RPMI8226 (cell line): ENCODE data around the gene TRERF1.

Experiments used
- DNase-seq: peaks from one replicate; pipeline ENCODE4 v3.0.0-alpha.2; 2015

TRERF1 gene

GRCh38 chr6:42268016-42268834 lies 183.5 kb downstream of the TRERF1 start:
- no peak for DNase-seq

- DNase-seq: no peak
These were observed 185.2 kb downstream of the TRERF1 start for GRCh38 chr6:42266538-42266937.

GRCh38 chr6:42264852-42265390 lies 186.8 kb downstream of the TRERF1 start:
- DNase-seq: no peak

GRCh38 chr6:42264162-42264851 lies 187.4 kb downstream of the TRERF1 start:
- no peak for DNase-seq

GRCh38 chr6:42263165-42263728 lies 188.5 kb downstream of the TRERF1 start:
- DNase-seq: no peak

GRCh38 chr6:42260972-42261371 lies 190.8 kb downstream of the TRERF1 start:
- no peak for DNase-seq

- no peak for DNase-seq
These were observed 191.3 kb downstream of the TRERF1 start for GRCh38 chr6:42260396-42260888.

GRCh38 chr6:42259841-42260395 lies 191.8 kb downstream of the TRERF1 start:
- no peak for DNase-seq

- DNase-seq: no peak
These were observed 192.4 kb downstream of the TRERF1 start for GRCh38 chr6:42259286-42259685.

GRCh38 chr6:42257614-42258013 lies 194.1 kb downstream of the TRERF1 start:
- no peak for DNase-seq

GRCh38 chr6:42257063-42257462 lies 194.7 kb downstream of the TRERF1 start:
- no peak for DNase-seq

- DNase-seq: no peak
These were observed 196.7 kb downstream of the TRERF1 start for GRCh38 chr6:42255050-42255449.

GRCh38 chr6:42254505-42254904 lies 197.2 kb downstream of the TRERF1 start:
- no peak for DNase-seq

- DNase-seq: peak; percentile 88
These were observed 199.7 kb downstream of the TRERF1 start for GRCh38 chr6:42251911-42252637.

- DNase-seq: no peak
These were observed 200.2 kb downstream of the TRERF1 start for GRCh38 chr6:42251500-42251899.

- no peak for DNase-seq
These were observed 201.3 kb downstream of the TRERF1 start for GRCh38 chr6:42250274-42250931.

GRCh38 chr6:42249279-42249678 lies 202.4 kb downstream of the TRERF1 start:
- no peak for DNase-seq

GRCh38 chr6:42243046-42243445 lies 208.7 kb downstream of the TRERF1 start:
- no peak for DNase-seq

GRCh38 chr6:42241915-42242314 lies 209.8 kb downstream of the TRERF1 start:
- DNase-seq: no peak

GRCh38 chr6:42239736-42240375 lies 211.9 kb downstream of the TRERF1 start:
- no peak for DNase-seq

GRCh38 chr6:42239333-42239732 lies 212.4 kb downstream of the TRERF1 start:
- DNase-seq: peak; percentile 55
